NCI-H146 treated with DMSO at 0.1 percent for 48 hours (cell line): Measurements from ENCODE around the gene POM121L12.

Source experiments
- DNase-seq: peaks from one replicate; lab custom pipeline; 2025; ENCODE audit not compliant: unreplicated experiment; lab: John Stamatoyannopoulos, UW

POM121L12 gene

GRCh38 chr7:53035499-53036412, at the start of gene POM121L12:
TSS of gene POM121L12 (plus strand) at chr7:53035633. CDS start at chr7:53035672, 39 bp downstream.
- no peak for DNase-seq

- DNase-seq: no peak
Observed at GRCh38 chr7:52992001-52992400, 43.4 kb upstream of the POM121L12 start.

- no peak for DNase-seq
Observed at GRCh38 chr7:52992479-52993162, 42.8 kb upstream of the POM121L12 start.

- DNase-seq: no peak
Observed at GRCh38 chr7:52995676-52996075, 39.8 kb upstream of the POM121L12 start.

- no peak for DNase-seq
Observed at GRCh38 chr7:53001221-53001620, 34.2 kb upstream of the POM121L12 start.

- DNase-seq: no peak
Observed at GRCh38 chr7:53002389-53002788, 33.0 kb upstream of the POM121L12 start.

GRCh38 chr7:53003653-53004445, 31.6 kb upstream of the POM121L12 start:
- DNase-seq: no peak

- no peak for DNase-seq
Observed at GRCh38 chr7:53013925-53014324, 21.5 kb upstream of the POM121L12 start.

- DNase-seq: no peak
Observed at GRCh38 chr7:53015463-53015862, 20.0 kb upstream of the POM121L12 start.

GRCh38 chr7:53022893-53023292, 12.5 kb upstream of the POM121L12 start:
- DNase-seq: no peak

- no peak for DNase-seq
Observed at GRCh38 chr7:53048638-53049037, 13.2 kb downstream of the POM121L12 start.

- DNase-seq: no peak
Observed at GRCh38 chr7:53050433-53050832, 15.0 kb downstream of the POM121L12 start.

- DNase-seq: no peak
Observed at GRCh38 chr7:53059591-53059990, 24.2 kb downstream of the POM121L12 start.

GRCh38 chr7:53060066-53060465, 24.6 kb downstream of the POM121L12 start:
- DNase-seq: no peak

- no peak for DNase-seq
Observed at GRCh38 chr7:53062796-53063195, 27.4 kb downstream of the POM121L12 start.

- DNase-seq: no peak
Observed at GRCh38 chr7:53068673-53069072, 33.2 kb downstream of the POM121L12 start.

GRCh38 chr7:53070883-53071282, 35.5 kb downstream of the POM121L12 start:
- DNase-seq: no peak
